CD14-positive monocyte (primary cell): Measurements from ENCODE around the gene SLC10A4. TPM values are rescaled to one million over a fixed set of nuclear protein-coding genes. Genes with fewer than 3 reads are reported as not detected.

Experiments used
- DNase-seq, 3 donors: peaks; one replicate each; pipeline ENCODE4 v3.0.0-alpha.2; 2011 to 2022
- H2AFZ ChIP-seq: 2 replicates; pipeline ENCODE4 v1.6.0; 2012; ENCODE audit warnings: mild to moderate bottlenecking, low read depth, low read length, inconsistent platforms; ENCODE audit not compliant: insufficient read depth, poor library complexity, severe bottlenecking
- H3K27ac ChIP-seq, 2 donors: 1 replicate in 1 of 2; 2 replicates in 1 of 2; pipeline ENCODE4 v1.5.1; 2012 to 2013; ENCODE audit warnings: low read length in 2 of 2, control low read depth in 1 of 2, inconsistent platforms in 1 of 2, low read depth in 1 of 2, mild to moderate bottlenecking in 1 of 2
- H3K27me3 ChIP-seq, 2 donors: one replicate each; pipeline versions ENCODE4 v1.6.0 to v1.6.1; 2011 to 2013; ENCODE audit warnings: low read length in 2 of 2; ENCODE audit not compliant: control insufficient read depth in 2 of 2, insufficient read depth in 2 of 2
- H3K36me3 ChIP-seq, 2 donors: replicated peaks in 1 of 2; 1 replicate in 1 of 2; 2 replicates in 1 of 2; pipeline versions ENCODE4 v1.5.1 to v1.6.1; 2012 to 2013; ENCODE audit warnings: low read length in 2 of 2, control low read depth in 1 of 2, inconsistent platforms in 1 of 2, mild to moderate bottlenecking in 1 of 2; ENCODE audit not compliant: insufficient read depth in 2 of 2, control insufficient read depth in 1 of 2
- H3K4me1 ChIP-seq, 2 donors: 1 replicate in 1 of 2; 2 replicates in 1 of 2; pipeline versions ENCODE4 v1.5.1 to v1.6.1; 2012 to 2013; ENCODE audit warnings: low read length in 2 of 2, control low read depth in 1 of 2, inconsistent platforms in 1 of 2, mild to moderate bottlenecking in 1 of 2, moderate library complexity in 1 of 2; ENCODE audit not compliant: insufficient read depth in 2 of 2, control insufficient read depth in 1 of 2
- H3K4me2 ChIP-seq: replicated peaks from 2 replicates; pipeline ENCODE3; 2012; ENCODE audit warnings: low read length, moderate library complexity, mild to moderate bottlenecking; ENCODE audit not compliant: poor library complexity, severe bottlenecking; ENCODE audit errors: extremely low read depth
- H3K4me3 ChIP-seq, 3 experiments: fragments of 200-600 bp in 1 of 3; sonication (generic) in 1 of 3; replicated peaks in 1 of 3; 1 replicate in 2 of 3; 2 replicates in 1 of 3; pipeline ENCODE4 v1.5.1; 2011 to 2013; ENCODE audit warnings: low read length in 3 of 3, mild to moderate bottlenecking in 3 of 3, control low read depth in 2 of 3, low read depth in 2 of 3, inconsistent platforms in 1 of 3, moderate library complexity in 1 of 3
- H3K79me2 ChIP-seq: 2 replicates; pipeline ENCODE4 v1.6.0; 2012; ENCODE audit warnings: mild to moderate bottlenecking, control low read depth, inconsistent platforms, low read length, moderate library complexity; ENCODE audit not compliant: insufficient read depth
- H3K9ac ChIP-seq: 2 replicates; pipeline ENCODE4 v1.6.0; 2017; ENCODE audit warnings: low read length, mild to moderate bottlenecking; ENCODE audit not compliant: insufficient read depth, poor library complexity, severe bottlenecking
- H3K9me3 ChIP-seq, 2 donors: replicated peaks in 1 of 2; 1 replicate in 1 of 2; 2 replicates in 1 of 2; pipeline versions ENCODE4 v1.5.1 to v1.6.1; 2012 to 2013; ENCODE audit warnings: low read length in 2 of 2, control low read depth in 1 of 2; ENCODE audit not compliant: control insufficient read depth in 1 of 2, insufficient read depth in 1 of 2
- H4K20me1 ChIP-seq: 2 replicates; pipeline ENCODE4 v1.6.0; 2012; ENCODE audit warnings: mild to moderate bottlenecking, low read length, control low read depth, moderate library complexity; ENCODE audit not compliant: insufficient read depth
- H3K27ac Mint-ChIP-seq, 7 donors: one replicate each; pipeline ENCODE4 v1.8.0; 2020; ENCODE audit warnings: mild to moderate bottlenecking in 7 of 7, mixed read lengths in 7 of 7, moderate library complexity in 6 of 7, inconsistent platforms in 2 of 7
- H3K27me3 Mint-ChIP-seq, 3 donors: one replicate each; pipeline ENCODE4 v1.8.0; 2021 to 2022; ENCODE audit warnings: low read depth in 3 of 3, mild to moderate bottlenecking in 3 of 3, mixed read lengths in 3 of 3, moderate library complexity in 3 of 3, inconsistent platforms in 1 of 3
- H3K36me3 Mint-ChIP-seq, 2 donors: one replicate each; pipeline ENCODE4 v1.8.0; 2020; ENCODE audit warnings: mixed read lengths in 2 of 2, inconsistent platforms in 1 of 2, mild to moderate bottlenecking in 1 of 2
- H3K4me1 Mint-ChIP-seq: one replicate; pipeline ENCODE4 v1.8.0; 2020; ENCODE audit warnings: mild to moderate bottlenecking, mixed read lengths
- H3K4me3 Mint-ChIP-seq, 2 donors: one replicate each; pipeline ENCODE4 v1.8.0; 2020; ENCODE audit warnings: mild to moderate bottlenecking in 2 of 2, mixed read lengths in 2 of 2, moderate library complexity in 1 of 2
- H3K9me3 Mint-ChIP-seq, 7 donors: one replicate each; pipeline ENCODE4 v1.8.0; 2020 to 2022; ENCODE audit warnings: mixed read lengths in 7 of 7, mild to moderate bottlenecking in 6 of 7, moderate library complexity in 6 of 7, inconsistent platforms in 2 of 7
- WGBS: methylation state at CpG from one replicate; pipeline ENCODE4 v1.1.5; 2013; ENCODE audit warnings: missing lambda C conversion rate; ENCODE audit not compliant: insufficient coverage; 5-methylcytosine and 5-hydroxymethylcytosine counted together
- intact Hi-C, 2 donors: fragments of 100-400 bp; cut with micrococcal nuclease; formaldehyde crosslinking; loops; one replicate each; pipeline versions ENCODE4 v1.15.0 to v1.15.1; 2023
- polyA plus RNA-seq, 3 donors: library from polyadenylated mRNA; depleted of rRNA in 1 of 3; unstranded in 2 of 3; stranded (reverse) in 1 of 3; fragments of 300-500 nt in 2 of 3; fragments of >200 nt in 1 of 3; fragmentation: Illumina TruSeq in 2 of 3; gene quantifications; 1 replicate in 2 of 3; 2 replicates in 1 of 3; pipeline ENCODE4 v1.2.3, GENCODE V29; 2012 to 2021
- TF ChIP-seq, protein P1 (sequence below): fragments of 200-600 bp; IDR thresholded peaks from one replicate; pipeline ENCODE4 v1.8.0; 2022; ENCODE audit warnings: antibody characterized with exemption, mild to moderate bottlenecking

Gene SLC10A4
- polyA plus RNA-seq, 3 donors = not detected

DNA sequence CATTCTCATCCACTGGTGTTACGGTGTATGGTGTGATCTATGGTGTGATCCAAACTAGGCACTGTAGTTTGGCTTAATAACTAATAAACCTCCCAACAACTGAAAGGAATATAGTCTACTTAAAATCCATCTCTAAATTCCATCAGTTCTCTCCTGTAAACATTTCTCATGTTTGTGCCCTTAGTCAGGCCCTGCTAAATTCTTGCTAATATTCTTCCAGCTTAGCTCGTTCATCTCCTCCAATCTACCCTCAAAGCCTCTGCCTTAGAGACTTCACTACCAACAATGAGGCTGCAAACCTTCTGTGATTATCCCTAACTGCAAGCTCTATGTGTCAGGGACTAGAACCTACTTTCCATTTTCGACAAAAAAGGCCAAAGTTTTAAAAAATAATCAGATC, 35.0 kb downstream of the SLC10A4 start:
- Histone ChIP-seq H3K4me2 (no peak overlapping the region), H3K27me3 (no peaks in the 10 kb centered on the region), H3K9me3 (no peaks in the 10 kb centered on the region), H3K79me2 (no peaks in the 10 kb centered on the region), H4K20me1 (no peaks in the 10 kb centered on the region), H2AFZ (no peak overlapping the region), H3K9ac (no peak overlapping the region), H3K27ac (no peak overlapping the region), H3K4me1 (no peaks in the 10 kb centered on the region), H3K4me3 (no peak overlapping the region), H3K36me3 (peaks cover 86 to 100% of the 10 kb centered on the region in 2 donors)
- DNase-seq = no peak
- no peaks in the 10 kb centered on the region for H3K9me3 Mint-ChIP-seq
- no peaks in the 10 kb centered on the region for H3K4me1 Mint-ChIP-seq
- H3K36me3 Mint-ChIP-seq = peaks cover 64 to 86% of the 10 kb centered on the region in 2 donors
- intact Hi-C loops = no loop called here
- no peaks in the 10 kb centered on the region for H3K27me3 Mint-ChIP-seq
- H3K27ac Mint-ChIP-seq = no peak overlapping the region
- TF ChIP-seq, protein P1, sequence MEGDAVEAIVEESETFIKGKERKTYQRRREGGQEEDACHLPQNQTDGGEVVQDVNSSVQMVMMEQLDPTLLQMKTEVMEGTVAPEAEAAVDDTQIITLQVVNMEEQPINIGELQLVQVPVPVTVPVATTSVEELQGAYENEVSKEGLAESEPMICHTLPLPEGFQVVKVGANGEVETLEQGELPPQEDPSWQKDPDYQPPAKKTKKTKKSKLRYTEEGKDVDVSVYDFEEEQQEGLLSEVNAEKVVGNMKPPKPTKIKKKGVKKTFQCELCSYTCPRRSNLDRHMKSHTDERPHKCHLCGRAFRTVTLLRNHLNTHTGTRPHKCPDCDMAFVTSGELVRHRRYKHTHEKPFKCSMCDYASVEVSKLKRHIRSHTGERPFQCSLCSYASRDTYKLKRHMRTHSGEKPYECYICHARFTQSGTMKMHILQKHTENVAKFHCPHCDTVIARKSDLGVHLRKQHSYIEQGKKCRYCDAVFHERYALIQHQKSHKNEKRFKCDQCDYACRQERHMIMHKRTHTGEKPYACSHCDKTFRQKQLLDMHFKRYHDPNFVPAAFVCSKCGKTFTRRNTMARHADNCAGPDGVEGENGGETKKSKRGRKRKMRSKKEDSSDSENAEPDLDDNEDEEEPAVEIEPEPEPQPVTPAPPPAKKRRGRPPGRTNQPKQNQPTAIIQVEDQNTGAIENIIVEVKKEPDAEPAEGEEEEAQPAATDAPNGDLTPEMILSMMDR = no peak
- no peak overlapping the region for H3K4me3 Mint-ChIP-seq
- 100% methylated on average over 2 of the region's 3 CpGs for WGBS

DNA sequence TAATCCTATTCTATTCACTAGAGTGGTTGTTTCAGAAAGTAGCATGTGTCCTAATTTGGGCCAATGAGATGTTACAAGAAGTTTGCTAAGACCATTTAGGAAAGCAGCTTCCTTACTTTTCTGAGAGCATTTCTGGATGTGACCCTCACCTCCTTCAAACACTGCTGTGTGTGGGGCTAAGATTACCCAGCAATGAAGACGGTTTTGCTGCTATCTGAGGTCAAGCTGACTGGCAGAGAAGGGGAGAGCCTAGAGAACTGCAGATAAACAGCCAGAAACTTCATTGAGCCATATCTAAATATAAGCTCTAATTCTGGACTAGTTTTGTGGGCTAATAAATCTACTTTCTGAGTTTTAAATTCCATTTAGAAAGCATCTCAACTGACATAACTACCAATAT, 43.3 kb downstream of the SLC10A4 start:
- intact Hi-C loops = no loop called here
- peaks cover 83 to 93% of the 10 kb centered on the region in 2 donors for H3K36me3 Mint-ChIP-seq
- Histone ChIP-seq H3K4me1 (no peaks in the 10 kb centered on the region), H3K4me3 (no peak overlapping the region), H3K9ac (no peak overlapping the region), H3K4me2 (no peak overlapping the region), H3K9me3 (no peaks in the 10 kb centered on the region), H2AFZ (no peak overlapping the region), H3K36me3 (peaks cover 87 to 98% of the 10 kb centered on the region in 2 donors), H3K79me2 (no peaks in the 10 kb centered on the region), H4K20me1 (no peaks in the 10 kb centered on the region), H3K27me3 (no peaks in the 10 kb centered on the region), H3K27ac (no peak overlapping the region)
- TF ChIP-seq, protein P1 = no peak
- H3K9me3 Mint-ChIP-seq = peaks cover 0 to 2% (median 0%) of the 10 kb centered on the region in 7 donors
- no peak for DNase-seq
- no peak overlapping the region for H3K4me3 Mint-ChIP-seq
- no peaks in the 10 kb centered on the region for H3K4me1 Mint-ChIP-seq
- WGBS = no CpG with 5 or more reads among the region's 1 CpG
- no peaks in the 10 kb centered on the region for H3K27me3 Mint-ChIP-seq
- H3K27ac Mint-ChIP-seq = no peak overlapping the region
